ENCODE results near the gene HK2. TPM values are rescaled to one million over a fixed set of nuclear protein-coding genes. Genes with fewer than 3 reads are reported as not detected.

The HK2 gene
- total and polyA plus RNA-seq, 2 of the 4 experiments (the other 2 are of a cell fraction), result 17.4 to 20.9 TPM

DNA sequence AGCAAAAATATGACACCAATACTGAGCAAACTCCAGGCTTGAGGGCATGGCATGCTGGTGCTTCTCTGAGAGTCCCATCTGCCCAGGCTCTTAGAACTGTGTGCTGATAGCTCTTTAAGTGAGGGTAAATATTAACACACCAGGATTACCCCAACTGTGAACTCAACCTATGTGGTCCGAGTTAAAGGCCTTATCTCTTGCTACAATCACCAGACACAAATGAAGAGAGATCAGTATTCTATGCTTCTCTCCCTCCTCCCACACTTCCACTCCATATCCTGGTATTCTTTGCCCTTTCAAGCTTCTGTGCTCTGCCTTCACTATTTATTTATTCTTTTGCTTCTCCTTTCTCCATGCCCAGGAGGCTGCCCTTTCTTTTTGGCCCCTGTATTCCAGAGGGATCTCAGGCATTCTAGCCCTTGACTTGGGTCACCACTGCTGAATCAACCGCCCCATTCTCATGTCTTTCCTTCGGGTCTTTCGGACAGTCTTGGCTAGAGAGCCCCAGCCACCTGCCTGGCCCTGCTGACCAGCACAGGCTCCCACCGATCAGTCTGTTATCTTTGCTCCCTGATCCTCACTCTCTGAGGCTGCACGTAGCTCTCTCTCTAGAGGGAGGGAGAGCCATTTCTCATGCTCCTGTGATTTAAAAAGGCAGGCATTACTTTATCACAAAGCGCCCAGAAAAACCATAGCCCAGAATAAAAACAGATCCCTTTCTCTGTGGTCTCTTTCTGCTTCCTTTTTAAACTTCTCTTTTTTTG lies 17.2 kb upstream of the HK2 start:
- Histone ChIP-seq H3K4ac (ENCODE audit: low read depth, low read length) (no peak overlapping the region), H4K91ac (ENCODE audit: insufficient read depth, low read depth, low read length) (no peak overlapping the region), H3K79me1 (ENCODE audit: low read depth in 1 of 2, low read length in 2 of 2) (no peaks in the 10 kb centered on the region), H3K9me3 (ENCODE audit: control insufficient read depth, insufficient read depth, low read length) (no peaks in the 10 kb centered on the region), H3K4me3 (ENCODE audit: insufficient read depth, low read depth, low read length) (no peak overlapping the region), H2AK9ac (replicated peaks; ENCODE audit: low read depth, low read length, poor library complexity) (no peak overlapping the region), H3K27ac (ENCODE audit: insufficient read depth, low read length) (no peak overlapping the region), H4K8ac (ENCODE audit: low read depth in 2 of 2, low read length in 2 of 2) (no peak overlapping the region), H2AFZ (replicated peaks; ENCODE audit: low read length, poor library complexity) (peak overlapping the region; percentile 46), H4K5ac (ENCODE audit: low read depth, low read length) (no peak overlapping the region), H3K27me3 (ENCODE audit: control insufficient read depth, insufficient read depth, low read length) (peaks cover 30% of the 10 kb centered on the region), H2BK120ac (ENCODE audit: low read depth, low read length) (no peak overlapping the region), H3K9me1 (ENCODE audit: insufficient read depth, low read length) (no peaks in the 10 kb centered on the region), H4K20me1 (ENCODE audit: insufficient read depth, low read length) (no peaks in the 10 kb centered on the region), H3K56ac (ENCODE audit: extremely low read depth, insufficient read depth, low read length) (no peak overlapping the region), H2BK5ac (ENCODE audit: low read depth, low read length, poor library complexity, severe bottlenecking) (no peak overlapping the region), H3K9ac (ENCODE audit: low read depth, low read length) (no peak overlapping the region), H3K4me1 (ENCODE audit: control insufficient read depth, insufficient read depth, low read length) (peaks cover 2% of the 10 kb centered on the region; the same call in 1 of the 2 replicates), H2BK20ac (ENCODE audit: low read depth, low read length) (no peak overlapping the region), H3K36me3 (ENCODE audit: control insufficient read depth, insufficient read depth, low read length) (no peaks in the 10 kb centered on the region), H3K14ac (replicated peaks; ENCODE audit: low read depth, low read length) (no peak overlapping the region), H3K4me2 (ENCODE audit: low read depth, low read length) (no peak overlapping the region), H3K23ac (ENCODE audit: low read depth, low read length) (no peak overlapping the region), H2BK15ac (ENCODE audit: low read depth, low read length) (no peak overlapping the region), H3K18ac (ENCODE audit: low read depth, low read length) (no peak overlapping the region), H2AK5ac (ENCODE audit: low read depth, low read length) (no peak overlapping the region)
- BruUV-seq (replicated peaks), result no TSS peak
- TF ChIP-seq, protein P1, sequence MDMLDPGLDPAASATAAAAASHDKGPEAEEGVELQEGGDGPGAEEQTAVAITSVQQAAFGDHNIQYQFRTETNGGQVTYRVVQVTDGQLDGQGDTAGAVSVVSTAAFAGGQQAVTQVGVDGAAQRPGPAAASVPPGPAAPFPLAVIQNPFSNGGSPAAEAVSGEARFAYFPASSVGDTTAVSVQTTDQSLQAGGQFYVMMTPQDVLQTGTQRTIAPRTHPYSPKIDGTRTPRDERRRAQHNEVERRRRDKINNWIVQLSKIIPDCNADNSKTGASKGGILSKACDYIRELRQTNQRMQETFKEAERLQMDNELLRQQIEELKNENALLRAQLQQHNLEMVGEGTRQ (IDR thresholded peaks at IDR 0.05; ENCODE audit: low read depth, low read length), result no peak
- no peak for TF ChIP-seq CHD1 (IDR thresholded peaks at IDR 0.05; ENCODE audit: low read depth, low read length)
- TF ChIP-seq NFE2L2 (IDR thresholded peaks at IDR 0.05; ENCODE audit: low read depth, low read length), result no peak
- no peak for TF ChIP-seq RCOR1 (IDR thresholded peaks at IDR 0.05; ENCODE audit: insufficient replicate concordance, low read length)
- TF ChIP-seq MXI1 (IDR thresholded peaks at IDR 0.05; ENCODE audit: borderline replicate concordance, low read depth, low read length), result no peak
- no peak for TF ChIP-seq SMC3 (IDR thresholded peaks at IDR 0.05; ENCODE audit: low read depth, low read length)
- no peak for TF ChIP-seq MAFK (IDR thresholded peaks at IDR 0.05; ENCODE audit: low read depth, low read length)
- TF ChIP-seq, protein P2, sequence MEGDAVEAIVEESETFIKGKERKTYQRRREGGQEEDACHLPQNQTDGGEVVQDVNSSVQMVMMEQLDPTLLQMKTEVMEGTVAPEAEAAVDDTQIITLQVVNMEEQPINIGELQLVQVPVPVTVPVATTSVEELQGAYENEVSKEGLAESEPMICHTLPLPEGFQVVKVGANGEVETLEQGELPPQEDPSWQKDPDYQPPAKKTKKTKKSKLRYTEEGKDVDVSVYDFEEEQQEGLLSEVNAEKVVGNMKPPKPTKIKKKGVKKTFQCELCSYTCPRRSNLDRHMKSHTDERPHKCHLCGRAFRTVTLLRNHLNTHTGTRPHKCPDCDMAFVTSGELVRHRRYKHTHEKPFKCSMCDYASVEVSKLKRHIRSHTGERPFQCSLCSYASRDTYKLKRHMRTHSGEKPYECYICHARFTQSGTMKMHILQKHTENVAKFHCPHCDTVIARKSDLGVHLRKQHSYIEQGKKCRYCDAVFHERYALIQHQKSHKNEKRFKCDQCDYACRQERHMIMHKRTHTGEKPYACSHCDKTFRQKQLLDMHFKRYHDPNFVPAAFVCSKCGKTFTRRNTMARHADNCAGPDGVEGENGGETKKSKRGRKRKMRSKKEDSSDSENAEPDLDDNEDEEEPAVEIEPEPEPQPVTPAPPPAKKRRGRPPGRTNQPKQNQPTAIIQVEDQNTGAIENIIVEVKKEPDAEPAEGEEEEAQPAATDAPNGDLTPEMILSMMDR (conservative IDR thresholded peaks at IDR 0.05; ENCODE audit: low read depth, low read length), result no peak
- TF ChIP-seq CEBPB (IDR thresholded peaks at IDR 0.05; ENCODE audit: low read depth, low read length), result no peak
- TF ChIP-seq RAD21 (IDR thresholded peaks at IDR 0.05; ENCODE audit: low read length), result no peak
- TF ChIP-seq, protein P3, sequence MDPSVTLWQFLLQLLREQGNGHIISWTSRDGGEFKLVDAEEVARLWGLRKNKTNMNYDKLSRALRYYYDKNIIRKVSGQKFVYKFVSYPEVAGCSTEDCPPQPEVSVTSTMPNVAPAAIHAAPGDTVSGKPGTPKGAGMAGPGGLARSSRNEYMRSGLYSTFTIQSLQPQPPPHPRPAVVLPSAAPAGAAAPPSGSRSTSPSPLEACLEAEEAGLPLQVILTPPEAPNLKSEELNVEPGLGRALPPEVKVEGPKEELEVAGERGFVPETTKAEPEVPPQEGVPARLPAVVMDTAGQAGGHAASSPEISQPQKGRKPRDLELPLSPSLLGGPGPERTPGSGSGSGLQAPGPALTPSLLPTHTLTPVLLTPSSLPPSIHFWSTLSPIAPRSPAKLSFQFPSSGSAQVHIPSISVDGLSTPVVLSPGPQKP (IDR thresholded peaks at IDR 0.05; ENCODE audit: borderline replicate concordance, low read depth, low read length), result no peak
- no peak for TF ChIP-seq FOS (IDR thresholded peaks at IDR 0.05; ENCODE audit: low read depth, low read length)
- TF ChIP-seq RFX5 (IDR thresholded peaks at IDR 0.05; ENCODE audit: low read depth, low read length), result no peak
- no peak for TF ChIP-seq POLR2A (IDR thresholded peaks at IDR 0.05; ENCODE audit: low read depth, low read length)
- no peak for TF ChIP-seq BHLHE40 (IDR thresholded peaks at IDR 0.05; ENCODE audit: low read depth, low read length)
- no peak for TF ChIP-seq MAZ (IDR thresholded peaks at IDR 0.05; ENCODE audit: borderline replicate concordance, low read depth, low read length)
- 0% methylated on average over 1 of the region's 7 CpGs; no CpG with 5 or more reads in 1 of the 2 experiments for WGBS, 2 experiments (ENCODE audit: extremely low coverage in 2 of 2, insufficient read length in 1 of 2)
- intact Hi-C loops (cut with micrococcal nuclease), result no loop called here
- ChIA-PET POLR2A (ENCODE audit: unreplicated experiment) (no interaction called here), CTCF (no interaction called here)
- in situ Hi-C loops (cut with MboI; ENCODE audit: low sequenced_read_pairs), result no loop called here
- DNase-seq (no peak), ATAC-seq (ENCODE audit: low read depth) (peak; percentile 29; the same call in 1 of the 2 replicates)
- dilution Hi-C loops (cut with HindIII; ENCODE audit: low sequenced_read_pairs, unreplicated experiment), result no loop called here

Data from IMR-90 (cell line).